ENCODE measurements around the gene AHR. TPM values are rescaled to one million over a fixed set of nuclear protein-coding genes. Genes with fewer than 3 reads are reported as not detected.
A peak's percentile ranks its signal among the peaks of the same experiment; 100 is the strongest.

The AHR gene
- total RNA-seq, result 10 to 100 TPM; 37.7 to 38.0 TPM

DNA sequence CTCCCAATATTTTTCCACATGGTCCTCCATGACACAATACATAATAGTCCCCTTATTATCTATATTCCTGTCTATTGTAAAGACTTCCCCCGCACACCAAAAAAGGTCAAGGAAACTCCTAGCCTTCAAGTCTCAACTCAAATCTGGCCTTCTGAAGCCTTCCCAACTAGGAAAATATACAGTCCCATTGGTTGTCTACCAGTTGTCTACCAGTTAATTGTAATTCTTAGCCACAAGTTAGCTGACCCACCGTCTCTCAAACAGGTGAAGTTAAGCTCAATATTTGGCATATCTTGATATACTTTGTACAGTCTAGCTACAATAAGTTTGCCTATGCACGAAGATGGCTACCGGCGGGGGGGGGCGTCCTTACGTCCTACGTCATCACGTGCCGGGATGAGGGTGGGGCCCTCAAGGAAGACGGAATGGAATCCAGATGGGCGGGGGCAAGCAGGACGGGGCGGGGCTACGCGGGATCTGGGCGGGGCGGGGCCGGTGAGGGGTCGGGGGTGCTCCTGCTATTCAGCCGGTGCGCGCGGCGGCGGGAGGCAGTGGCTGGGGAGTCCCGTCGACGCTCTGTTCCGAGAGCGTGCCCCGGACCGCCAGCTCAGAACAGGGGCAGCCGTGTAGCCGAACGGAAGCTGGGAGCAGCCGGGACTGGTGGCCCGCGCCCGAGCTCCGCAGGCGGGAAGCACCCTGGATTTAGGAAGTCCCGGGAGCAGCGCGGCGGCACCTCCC lies at the start of gene AHR:
TSS of gene AHR (plus strand) at position 551 of the 738 bp plus-strand sequence. CDS start 613 bp downstream, outside the sequence.
- Mint-ChIP-seq H3K4me3 (peak within 1 kb of the TSS; percentile 94), H3K27me3 (no peaks in the 10 kb centered on the region), H3K9me3 (peaks cover 3% of the 10 kb centered on the region), H3K4me1 (peaks cover 24% of the 10 kb centered on the region), H3K27ac (peak within 1 kb of the TSS; percentile 93), H3K36me3 (ENCODE audit: low read depth) (peaks cover 15% of the 10 kb centered on the region)
- CTCF ChIA-PET, result interaction anchor here (0.9 to 2.3 kb wide), 6 partner anchors 9 to 315 kb away, joined by 3 to 17 read pairs (median 4); no protein-coding TSS in a partner anchor
- POLR2A ChIA-PET, result interaction anchor here (0.6 to 3.8 kb wide), 28 partner anchors 10 to 368 kb away, joined by 3 to 29 read pairs (median 4); no protein-coding TSS in a partner anchor
- DNase-seq, result peak; percentile 92

GRCh38 chr7:17253885-17254284 lies 44.6 kb upstream of the AHR start:
- H3K9me3 Mint-ChIP-seq, result peaks cover 2% of the 10 kb centered on the region
- no peaks in the 10 kb centered on the region for H3K27me3 Mint-ChIP-seq
- no peak overlapping the region for H3K27ac Mint-ChIP-seq
- no peak overlapping the region for H3K4me3 Mint-ChIP-seq
- H3K4me1 Mint-ChIP-seq, result peaks cover 3% of the 10 kb centered on the region
- no peak for DNase-seq
- ChIA-PET POLR2A (no interaction called here), CTCF (no interaction called here)
- peaks cover 4% of the 10 kb centered on the region for H3K36me3 Mint-ChIP-seq (ENCODE audit: low read depth)

- CTCF ChIA-PET, result no interaction called here
- POLR2A ChIA-PET, result no interaction called here
- Mint-ChIP-seq H3K9me3 (peaks cover 2% of the 10 kb centered on the region), H3K27ac (no peak overlapping the region), H3K4me3 (no peak overlapping the region), H3K27me3 (no peaks in the 10 kb centered on the region), H3K4me1 (peaks cover 9% of the 10 kb centered on the region), H3K36me3 (ENCODE audit: low read depth) (peaks cover 8% of the 10 kb centered on the region)
- no peak for DNase-seq
Measured at GRCh38 chr7:17255926-17256325, 42.5 kb upstream of the AHR start.

- ChIA-PET CTCF (no interaction called here), POLR2A (no interaction called here)
- no peak overlapping the region for H3K27ac Mint-ChIP-seq
- H3K36me3 Mint-ChIP-seq (ENCODE audit: low read depth), result peaks cover 8% of the 10 kb centered on the region
- H3K4me3 Mint-ChIP-seq, result no peak overlapping the region
- peaks cover 14% of the 10 kb centered on the region for H3K4me1 Mint-ChIP-seq
- no peak for DNase-seq
- no peaks in the 10 kb centered on the region for H3K27me3 Mint-ChIP-seq
- H3K9me3 Mint-ChIP-seq, result peaks cover 2% of the 10 kb centered on the region
Measured at GRCh38 chr7:17256375-17256774, 42.1 kb upstream of the AHR start.

DNA sequence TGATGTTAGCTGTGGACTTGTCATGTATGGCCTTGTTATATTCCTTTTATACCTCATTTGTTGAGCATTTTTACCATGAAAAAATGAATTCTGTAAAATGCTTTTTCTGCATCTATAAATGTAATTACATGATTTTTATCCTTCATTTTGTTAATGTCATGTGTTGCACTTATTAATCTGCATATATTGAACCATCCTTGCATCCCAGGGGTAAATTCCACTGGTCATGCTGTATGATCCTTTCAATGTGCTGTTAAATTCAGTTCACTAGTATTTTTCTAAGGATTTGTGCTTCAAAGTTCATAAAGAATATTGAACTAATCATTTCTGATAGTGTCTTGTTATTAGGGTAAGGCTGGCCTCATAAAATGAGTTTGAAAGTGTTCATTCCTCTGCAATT lies 31.9 kb upstream of the AHR start:
- no peak overlapping the region for H3K27ac Mint-ChIP-seq
- peaks cover 56% of the 10 kb centered on the region for H3K9me3 Mint-ChIP-seq
- peaks cover 7% of the 10 kb centered on the region for H3K4me1 Mint-ChIP-seq
- ChIA-PET POLR2A (no interaction called here), CTCF (no interaction called here)
- H3K27me3 Mint-ChIP-seq, result no peaks in the 10 kb centered on the region
- H3K4me3 Mint-ChIP-seq, result no peak overlapping the region
- DNase-seq, result no peak
- H3K36me3 Mint-ChIP-seq (ENCODE audit: low read depth), result peaks cover 50% of the 10 kb centered on the region

GRCh38 chr7:17269341-17270221 lies 28.9 kb upstream of the AHR start:
- H3K36me3 Mint-ChIP-seq (ENCODE audit: low read depth), result peaks cover 58% of the 10 kb centered on the region
- H3K4me1 Mint-ChIP-seq, result peaks cover 8% of the 10 kb centered on the region
- no peaks in the 10 kb centered on the region for H3K27me3 Mint-ChIP-seq
- H3K9me3 Mint-ChIP-seq, result peaks cover 59% of the 10 kb centered on the region
- H3K27ac Mint-ChIP-seq, result no peak overlapping the region
- DNase-seq, result no peak
- ChIA-PET CTCF (interaction anchor here (0.6 kb wide), 1 partner anchor 287 kb away, joined by 4 read pairs; no protein-coding TSS in a partner anchor), POLR2A (interaction anchor here (1.4 kb wide), 1 partner anchor 29 kb away, joined by 3 read pairs; the partner anchor contains the start of gene AHR)
- no peak overlapping the region for H3K4me3 Mint-ChIP-seq

GRCh38 chr7:17274551-17275245 lies 23.8 kb upstream of the AHR start:
- Mint-ChIP-seq H3K4me3 (no peak overlapping the region), H3K9me3 (peaks cover 23% of the 10 kb centered on the region)
- CTCF ChIA-PET, result interaction anchor here (0.9 to 1.0 kb wide), 2 partner anchors 42 to 292 kb away, joined by 3 read pairs; no protein-coding TSS in a partner anchor

GRCh38 chr7:17275749-17276671 lies 22.4 kb upstream of the AHR start:
- ChIA-PET POLR2A (interaction anchor here (0.6 to 1.5 kb wide), 4 partner anchors 20 to 93 kb away, joined by 3 read pairs; partner anchors contain the start of gene AHR), CTCF (no interaction called here)
- H3K4me1 Mint-ChIP-seq, result peaks cover 19% of the 10 kb centered on the region
- H3K36me3 Mint-ChIP-seq (ENCODE audit: low read depth), result peaks cover 15% of the 10 kb centered on the region
- H3K4me3 Mint-ChIP-seq, result no peak overlapping the region
- peaks cover 14% of the 10 kb centered on the region for H3K9me3 Mint-ChIP-seq
- H3K27ac Mint-ChIP-seq, result no peak overlapping the region
- no peak for DNase-seq
- H3K27me3 Mint-ChIP-seq, result no peaks in the 10 kb centered on the region

More at GRCh38 chr7:17274551-17275245, 23.8 kb upstream of the AHR start:
- Mint-ChIP-seq H3K36me3 (ENCODE audit: low read depth) (peaks cover 22% of the 10 kb centered on the region), H3K27me3 (no peaks in the 10 kb centered on the region), H3K27ac (no peak overlapping the region), H3K4me1 (peaks cover 19% of the 10 kb centered on the region)
- POLR2A ChIA-PET, result interaction anchor here (0.6 to 1.1 kb wide), 3 partner anchors 14 to 91 kb away, joined by 3 to 4 read pairs (median 3); partner anchors contain the start of gene AHR
- peak; percentile 32 for DNase-seq

- Mint-ChIP-seq H3K9me3 (peaks cover 6% of the 10 kb centered on the region), H3K4me1 (peaks cover 16% of the 10 kb centered on the region), H3K27me3 (no peaks in the 10 kb centered on the region), H3K27ac (no peak overlapping the region), H3K4me3 (no peak overlapping the region), H3K36me3 (ENCODE audit: low read depth) (peaks cover 1% of the 10 kb centered on the region)
- DNase-seq, result no peak
- CTCF ChIA-PET, result interaction anchor here (0.8 kb wide), 1 partner anchor 296 kb away, joined by 3 read pairs; no protein-coding TSS in a partner anchor
- POLR2A ChIA-PET, result no interaction called here
Measured at GRCh38 chr7:17279061-17279460, 19.4 kb upstream of the AHR start.

GRCh38 chr7:17289074-17289645 lies 9.3 kb upstream of the AHR start:
- peaks cover 2% of the 10 kb centered on the region for H3K36me3 Mint-ChIP-seq (ENCODE audit: low read depth)
- no peaks in the 10 kb centered on the region for H3K4me1 Mint-ChIP-seq
- H3K27me3 Mint-ChIP-seq, result no peaks in the 10 kb centered on the region
- ChIA-PET CTCF (no interaction called here), POLR2A (no interaction called here)
- no peak overlapping the region for H3K4me3 Mint-ChIP-seq
- no peak overlapping the region for H3K27ac Mint-ChIP-seq
- no peaks in the 10 kb centered on the region for H3K9me3 Mint-ChIP-seq
- no peak for DNase-seq

- POLR2A ChIA-PET, result no interaction called here
- DNase-seq, result no peak
- CTCF ChIA-PET, result interaction anchor here (1.0 kb wide), 1 partner anchor 310 kb away, joined by 3 read pairs; no protein-coding TSS in a partner anchor
- Mint-ChIP-seq H3K4me1 (peaks cover 10% of the 10 kb centered on the region), H3K27ac (no peak overlapping the region), H3K36me3 (ENCODE audit: low read depth) (peaks cover 6% of the 10 kb centered on the region), H3K27me3 (no peaks in the 10 kb centered on the region), H3K9me3 (peaks cover 3% of the 10 kb centered on the region), H3K4me3 (no peak overlapping the region)
Measured at GRCh38 chr7:17292843-17293242, 5.6 kb upstream of the AHR start.
